Neutrophil (primary cell): ENCODE results near the gene ITGB2.

Source experiments
- H3K27ac ChIP-seq: fragments of 200-600 bp; sonication (generic); 2 replicates; pipeline ENCODE4 v1.5.1; 2016; ENCODE audit warnings: mild to moderate bottlenecking, moderate library complexity
- H3K27me3 ChIP-seq: fragments of 200-600 bp; sonication (generic); 2 replicates; pipeline ENCODE4 v1.6.0; 2016; ENCODE audit warnings: mild to moderate bottlenecking
- H3K36me3 ChIP-seq: fragments of 200-600 bp; sonication (generic); 2 replicates; pipeline ENCODE4 v1.5.1; 2017
- H3K4me1 ChIP-seq, 2 experiments: fragments of 200-600 bp in 1 of 2; sonication (generic) in 1 of 2; 1 replicate in 1 of 2; 2 replicates in 1 of 2; pipeline versions ENCODE4 v1.5.1 to v1.6.1; 2013 to 2016; ENCODE audit warnings: low read depth in 1 of 2, low read length in 1 of 2, mild to moderate bottlenecking in 1 of 2, moderate library complexity in 1 of 2; ENCODE audit not compliant: control insufficient read depth in 1 of 2, insufficient read depth in 1 of 2
- H3K4me3 ChIP-seq, 2 experiments: fragments of 200-600 bp in 1 of 2; sonication (generic) in 1 of 2; 1 replicate in 1 of 2; 2 replicates in 1 of 2; pipeline ENCODE4 v1.5.1; 2013 to 2016; ENCODE audit warnings: low read depth in 1 of 2, low read length in 1 of 2, mild to moderate bottlenecking in 1 of 2, moderate library complexity in 1 of 2
- H3K9me3 ChIP-seq: fragments of 200-600 bp; sonication (generic); 2 replicates; pipeline ENCODE4 v1.5.1; 2016
- TF ChIP-seq, protein P1 (sequence below): fragments of 200-600 bp; sonication (generic); IDR thresholded peaks from 2 replicates; pipeline ENCODE4 v1.5.1; 2016; ENCODE audit warnings: antibody characterized with exemption

ITGB2 gene

DNA sequence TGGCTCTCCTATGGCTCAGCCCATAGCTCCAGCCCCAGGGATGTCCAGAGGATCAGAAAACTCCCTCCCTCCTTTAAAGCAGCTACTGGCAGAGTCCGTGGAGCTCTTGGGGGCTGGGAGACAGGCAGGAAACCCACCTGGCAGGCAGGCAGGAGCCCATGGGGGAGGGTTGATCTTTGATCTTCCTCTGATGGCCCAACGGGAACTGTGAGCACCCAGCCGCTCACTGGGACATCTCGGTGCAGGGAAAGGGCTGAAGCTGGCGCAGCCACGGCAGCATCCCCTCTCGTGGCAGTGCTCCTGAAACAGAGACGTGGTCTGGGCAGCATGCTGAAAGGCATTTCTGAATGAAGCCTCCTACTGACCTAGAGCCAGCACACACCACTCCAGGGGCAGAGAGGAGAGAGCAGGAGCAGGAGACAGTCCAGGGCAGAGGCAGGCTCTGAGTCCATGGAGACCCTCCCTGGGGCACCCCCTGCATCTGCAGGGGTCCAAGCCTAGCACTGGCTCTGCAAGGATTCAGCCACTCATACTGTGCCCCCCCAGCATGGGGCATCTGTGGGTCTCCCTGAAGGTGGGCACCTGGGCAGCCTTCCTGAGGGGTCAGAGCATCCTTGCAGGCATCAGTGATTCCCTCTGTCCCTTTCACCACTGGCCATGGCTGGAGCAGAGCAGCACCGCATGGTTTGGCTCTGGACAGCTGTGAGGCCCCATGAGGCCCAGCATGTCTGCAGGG is 14.3 kb upstream of the ITGB2 start:
- H3K36me3 ChIP-seq, result no peaks in the 10 kb centered on the region
- no peak overlapping the region for H3K4me3 ChIP-seq
- no peak overlapping the region for H3K27ac ChIP-seq
- peaks cover 5% of the 10 kb centered on the region for H3K27me3 ChIP-seq
- H3K9me3 ChIP-seq, result no peaks in the 10 kb centered on the region
- TF ChIP-seq, protein P1, sequence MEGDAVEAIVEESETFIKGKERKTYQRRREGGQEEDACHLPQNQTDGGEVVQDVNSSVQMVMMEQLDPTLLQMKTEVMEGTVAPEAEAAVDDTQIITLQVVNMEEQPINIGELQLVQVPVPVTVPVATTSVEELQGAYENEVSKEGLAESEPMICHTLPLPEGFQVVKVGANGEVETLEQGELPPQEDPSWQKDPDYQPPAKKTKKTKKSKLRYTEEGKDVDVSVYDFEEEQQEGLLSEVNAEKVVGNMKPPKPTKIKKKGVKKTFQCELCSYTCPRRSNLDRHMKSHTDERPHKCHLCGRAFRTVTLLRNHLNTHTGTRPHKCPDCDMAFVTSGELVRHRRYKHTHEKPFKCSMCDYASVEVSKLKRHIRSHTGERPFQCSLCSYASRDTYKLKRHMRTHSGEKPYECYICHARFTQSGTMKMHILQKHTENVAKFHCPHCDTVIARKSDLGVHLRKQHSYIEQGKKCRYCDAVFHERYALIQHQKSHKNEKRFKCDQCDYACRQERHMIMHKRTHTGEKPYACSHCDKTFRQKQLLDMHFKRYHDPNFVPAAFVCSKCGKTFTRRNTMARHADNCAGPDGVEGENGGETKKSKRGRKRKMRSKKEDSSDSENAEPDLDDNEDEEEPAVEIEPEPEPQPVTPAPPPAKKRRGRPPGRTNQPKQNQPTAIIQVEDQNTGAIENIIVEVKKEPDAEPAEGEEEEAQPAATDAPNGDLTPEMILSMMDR, result no peak
- peaks cover 35 to 41% of the 10 kb centered on the region in 2 experiments for H3K4me1 ChIP-seq

GRCh38 chr21:44934276-44934675 is 13.6 kb upstream of the ITGB2 start:
- peaks cover 39 to 42% of the 10 kb centered on the region in 2 experiments for H3K4me1 ChIP-seq
- TF ChIP-seq, protein P1, result no peak
- peaks cover 5% of the 10 kb centered on the region for H3K27me3 ChIP-seq

DNA sequence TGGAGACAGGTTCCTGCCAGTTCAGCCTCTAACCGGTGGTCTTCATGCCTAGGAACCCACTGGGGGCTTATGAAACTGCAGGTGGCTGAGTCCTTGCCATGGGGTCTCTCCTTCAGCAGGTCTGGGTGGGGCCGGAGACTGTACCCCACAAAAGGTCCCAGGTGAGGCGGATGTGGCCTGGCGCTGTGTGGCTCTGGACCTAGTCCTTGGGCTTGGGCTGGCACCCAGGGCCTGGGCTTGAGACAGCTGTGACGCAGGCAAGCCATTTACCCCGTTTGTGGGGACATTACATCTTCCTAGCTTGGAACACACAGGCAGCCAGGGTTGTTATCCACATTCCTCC is 13.2 kb upstream of the ITGB2 start:
- peaks cover 39 to 44% of the 10 kb centered on the region in 2 experiments for H3K4me1 ChIP-seq
- TF ChIP-seq, protein P1, result no peak

More at GRCh38 chr21:44934276-44934675, 13.6 kb upstream of the ITGB2 start:
- Histone ChIP-seq H3K36me3 (no peaks in the 10 kb centered on the region), H3K9me3 (no peaks in the 10 kb centered on the region), H3K4me3 (no peak overlapping the region), H3K27ac (no peak overlapping the region)

GRCh38 chr21:44933199-44933917 is 12.7 kb upstream of the ITGB2 start:
- TF ChIP-seq, protein P1, result no peak
- peak overlapping the region; percentile 99 for H3K27ac ChIP-seq
- H3K27me3 ChIP-seq, result peaks cover 5% of the 10 kb centered on the region

More for the DNA sequence above, 13.2 kb upstream of the ITGB2 start:
- no peaks in the 10 kb centered on the region for H3K9me3 ChIP-seq
- H3K36me3 ChIP-seq, result peaks cover 3% of the 10 kb centered on the region
- H3K27ac ChIP-seq, result peak overlapping the region; percentile 99
- peaks cover 5% of the 10 kb centered on the region for H3K27me3 ChIP-seq
- peak overlapping the region in 1 of 2 experiments; percentile 87 for H3K4me3 ChIP-seq

GRCh38 chr21:44932408-44933181 is 11.9 kb upstream of the ITGB2 start:
- H3K36me3 ChIP-seq, result peaks cover 3% of the 10 kb centered on the region
- no peaks in the 10 kb centered on the region for H3K9me3 ChIP-seq
- peaks cover 5% of the 10 kb centered on the region for H3K27me3 ChIP-seq
- peak overlapping the region; percentile 79 to 87 for H3K4me3 ChIP-seq
- TF ChIP-seq, protein P1, result peak; percentile 68
- peaks cover 52 to 57% of the 10 kb centered on the region in 2 experiments for H3K4me1 ChIP-seq
- peak overlapping the region; percentile 99 for H3K27ac ChIP-seq

More at GRCh38 chr21:44933199-44933917, 12.7 kb upstream of the ITGB2 start:
- peaks cover 45 to 49% of the 10 kb centered on the region in 2 experiments for H3K4me1 ChIP-seq
- H3K9me3 ChIP-seq, result no peaks in the 10 kb centered on the region
- peak overlapping the region; percentile 79 to 87 for H3K4me3 ChIP-seq
- peaks cover 3% of the 10 kb centered on the region for H3K36me3 ChIP-seq
